K562 treated with DMSO at 1 percent for 4 hours (cell line): Measurements from ENCODE around the gene YPEL4. TPM values are rescaled to one million over a fixed set of nuclear protein-coding genes. Genes with fewer than 3 reads are reported as not detected.

ENCODE experiments used
- total RNA-seq: library from RNA; unstranded; fragments of 300-600 nt; gene quantifications from 2 replicates; pipeline ENCODE4 v1.2.3, GENCODE V29; 2022; ENCODE audit not compliant: insufficient read depth

The YPEL4 gene, protein sequence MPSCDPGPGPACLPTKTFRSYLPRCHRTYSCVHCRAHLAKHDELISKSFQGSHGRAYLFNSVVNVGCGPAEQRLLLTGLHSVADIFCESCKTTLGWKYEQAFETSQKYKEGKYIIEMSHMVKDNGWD
- 1.6 and 2.7 TPM in 2 replicates for total RNA-seq

DNA sequence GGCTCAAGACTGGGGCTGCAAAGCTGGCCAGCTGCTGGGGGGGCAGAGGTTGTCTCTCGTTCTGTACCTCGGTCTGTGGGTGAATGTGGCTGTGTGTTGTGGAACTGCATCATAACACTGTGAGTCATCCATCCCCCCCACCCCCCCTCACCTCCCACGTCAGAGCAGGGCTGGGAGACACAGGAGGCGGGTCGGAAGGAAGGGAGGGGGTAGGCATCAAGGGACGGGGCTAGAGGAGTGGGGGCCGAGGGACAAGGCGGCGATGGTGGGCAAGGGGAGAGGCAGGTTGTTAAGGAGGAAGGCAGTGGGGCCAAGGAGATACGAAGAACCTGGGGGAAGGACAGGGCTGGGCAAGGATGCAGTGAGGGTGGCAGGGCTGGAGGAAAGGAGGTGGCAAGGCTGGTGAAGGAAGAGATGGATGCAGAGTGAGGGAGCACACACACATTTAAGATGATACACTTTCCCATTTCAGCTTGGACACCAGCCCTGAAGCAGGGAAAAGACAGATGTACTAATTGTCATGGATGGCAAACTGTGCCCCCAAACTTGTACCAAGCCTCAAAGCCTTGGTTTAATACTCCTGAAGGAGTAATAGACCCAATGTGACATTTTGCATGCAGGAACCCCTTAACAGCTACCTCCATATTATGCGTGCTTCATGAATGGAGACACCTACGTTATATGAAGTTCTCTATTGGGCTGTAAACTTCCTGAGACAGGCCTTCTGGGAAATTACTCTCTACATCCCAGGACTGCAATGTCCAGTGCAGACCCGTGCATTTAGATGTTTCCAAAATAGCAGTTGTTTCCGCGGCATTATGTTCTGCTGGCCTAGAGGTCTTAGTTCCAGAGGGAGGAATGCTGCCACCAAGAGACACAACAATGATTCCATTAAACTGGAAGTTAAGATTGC is at the start of gene YPEL4:
YPEL4 (minus strand) TSS at position 87 of the 913 bp plus-strand sequence. CDS start 2,805 bp downstream, outside the sequence.

DNA sequence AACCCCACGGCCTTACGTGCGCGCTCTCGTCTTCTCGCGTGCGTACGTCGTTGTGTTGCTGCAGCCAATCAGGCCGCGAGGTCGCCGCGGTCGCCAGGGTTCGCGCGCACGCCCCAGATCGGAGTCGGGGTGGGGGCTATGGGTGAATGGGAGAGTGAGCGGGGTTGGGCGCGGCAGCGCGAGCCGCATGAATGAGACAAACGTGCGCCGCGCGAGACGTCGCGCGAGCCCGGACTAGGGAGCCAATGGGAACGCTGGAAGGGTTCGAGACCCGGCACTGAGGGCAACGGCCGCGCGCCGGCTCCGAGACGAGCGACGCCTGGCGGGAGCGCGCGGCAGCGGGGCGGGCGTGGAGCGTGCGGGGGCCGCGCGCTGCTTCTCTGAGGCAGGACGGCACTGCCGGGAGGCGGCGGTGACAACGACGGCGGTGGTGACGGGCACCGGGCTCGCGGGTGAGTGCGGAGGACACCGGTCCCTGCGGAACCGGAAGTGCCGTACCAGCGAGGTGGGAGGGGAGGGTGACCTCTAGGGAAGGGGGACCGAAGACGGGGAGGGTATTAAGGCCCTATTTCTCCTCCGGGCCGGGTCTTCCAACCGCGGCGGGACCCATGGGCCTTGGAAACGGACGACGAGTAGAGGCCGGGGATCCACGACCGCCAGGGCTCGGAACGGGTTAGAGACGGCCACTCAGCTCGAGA is 18.2 kb upstream of the YPEL4 start, which contains the start of gene ZDHHC5:
ZDHHC5 (plus strand) TSS at position 379 of the 698 bp plus-strand sequence. CDS start 4,977 bp downstream, outside the sequence.

DNA sequence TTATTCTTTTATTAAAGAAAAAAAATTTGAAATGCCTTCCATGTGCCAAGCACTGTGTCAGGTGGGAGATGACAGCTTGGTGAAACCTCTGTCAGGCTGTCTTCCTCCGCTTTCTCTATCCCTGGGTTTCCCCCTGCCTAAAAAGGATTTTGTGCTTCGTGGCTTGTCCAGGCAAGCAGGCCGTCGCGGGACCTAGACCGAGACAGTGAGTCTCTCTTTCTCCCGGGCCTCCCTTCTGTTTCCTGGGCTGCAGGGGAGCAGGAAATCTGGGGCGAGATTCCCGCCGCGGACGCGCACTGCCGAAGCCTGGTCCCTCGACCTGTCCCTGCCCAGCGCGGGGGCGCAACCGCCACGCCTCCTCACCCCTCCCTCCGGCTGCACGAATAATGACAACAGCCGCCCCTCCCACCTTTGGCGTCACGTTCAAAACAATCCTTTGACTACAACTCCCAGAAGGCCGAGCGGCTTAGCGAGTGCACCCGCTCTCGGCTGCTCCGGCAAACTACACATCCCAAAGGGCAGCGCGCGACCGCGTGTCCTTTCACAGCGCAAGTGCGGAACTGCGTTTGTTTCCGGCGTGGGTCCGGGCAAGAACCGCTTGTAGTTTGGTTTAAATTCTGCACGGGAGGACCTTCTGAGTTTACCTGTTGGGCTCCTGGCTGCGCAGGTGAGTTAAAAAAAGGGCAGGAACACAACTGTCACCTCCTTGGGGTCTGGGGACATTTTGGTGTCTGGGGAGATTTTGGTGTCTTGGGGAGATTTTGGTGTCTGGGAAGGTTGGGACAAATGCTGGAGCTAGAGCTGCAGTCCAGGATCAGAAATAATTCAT is 7.7 kb upstream of the YPEL4 start, which contains the start of gene CLP1:
CLP1 (plus strand) TSS at position 569 of the 829 bp plus-strand sequence. CDS start 1,715 bp downstream, outside the sequence.

DNA sequence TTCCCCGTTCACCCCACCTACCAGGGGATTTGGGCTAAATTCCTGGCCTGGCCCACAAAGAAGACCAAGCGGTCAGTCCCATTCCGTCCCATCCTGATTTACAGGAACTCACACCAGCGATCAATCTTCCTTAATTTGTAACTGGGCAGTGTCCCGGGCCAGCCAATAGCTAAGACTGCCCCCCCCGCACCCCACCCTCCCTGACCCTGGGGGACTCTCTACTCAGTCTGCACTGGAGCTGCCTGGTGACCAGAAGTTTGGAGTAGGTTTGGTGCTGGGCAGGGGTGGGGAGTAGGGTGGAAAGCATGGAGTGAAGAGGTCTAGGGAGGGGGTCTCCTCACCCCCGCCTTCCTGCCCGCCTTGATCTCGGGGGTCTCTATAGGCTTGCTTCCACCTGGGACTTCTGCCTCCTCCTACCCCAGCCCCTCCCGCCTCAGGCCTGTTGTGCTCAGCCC is 52.2 kb downstream of the YPEL4 start, which contains the start of gene SERPING1:
SERPING1 (plus strand) TSS at position 225 of the 455 bp plus-strand sequence. CDS start 586 bp downstream, outside the sequence.

Other genes with a start within 250 kb of the YPEL4 start
- 82.6 and 138 TPM in 2 replicates for gene SLC43A3, start 222.8 kb downstream of the YPEL4 start, total RNA-seq
- gene RTN4RL2, start 189.4 kb downstream of the YPEL4 start, total RNA-seq, result 5.8 TPM in 2 replicates
- 95.1 and 105 TPM in 2 replicates for gene SLC43A1, start 134.2 kb downstream of the YPEL4 start, total RNA-seq
- 24.9 and 45.6 TPM in 2 replicates for gene TIMM10, start 119.2 kb downstream of the YPEL4 start, total RNA-seq
- 0.80 TPM in 1 of 2 replicates, not detected in the other for gene SMTNL1, start 112.3 kb downstream of the YPEL4 start, total RNA-seq
- gene UBE2L6, start 82.2 kb downstream of the YPEL4 start, total RNA-seq, result 95.6 and 107 TPM in 2 replicates
- 1.6 TPM in 1 of 2 replicates, not detected in the other for gene SERPING1, start 52.2 kb downstream of the YPEL4 start, total RNA-seq
- 23.3 and 24.1 TPM in 2 replicates for gene CLP1, start 7.8 kb upstream of the YPEL4 start, total RNA-seq
- 30.9 and 32.6 TPM in 2 replicates for gene ZDHHC5, start 18.2 kb upstream of the YPEL4 start, total RNA-seq
- gene MED19, start 62.3 kb upstream of the YPEL4 start, total RNA-seq, result 25.1 and 25.7 TPM in 2 replicates
- 101 and 113 TPM in 2 replicates for gene TMX2, start 62.7 kb upstream of the YPEL4 start, total RNA-seq
- 258 and 301 TPM in 2 replicates for gene SELENOH, start 91.6 kb upstream of the YPEL4 start, total RNA-seq
- not detected in 2 replicates for gene BTBD18, start 101.9 kb upstream of the YPEL4 start, total RNA-seq
- 37.7 and 38.5 TPM in 2 replicates for gene CTNND1, start 111.9 kb upstream of the YPEL4 start, total RNA-seq